Left lung (tissue), 10 donors: ENCODE results near the gene WHAMM. TPM values are rescaled to one million over a fixed set of nuclear protein-coding genes. Genes with fewer than 3 reads are reported as not detected.

Source experiments
- ATAC-seq: fragments of 200-7000 bp; cut with Tn5 transposase; one replicate; pipeline ENCODE4 v1.9.1; 2020; ENCODE audit warnings: moderate library complexity
- DNase-seq, 4 donors: peaks; one replicate each; pipeline ENCODE4 v3.0.0-alpha.2; 2013 to 2020
- H3K27ac ChIP-seq, 2 donors: fragments of 200-600 bp; sonication (generic) in 1 of 2; one replicate each; pipeline versions ENCODE4 v1.5.0 to v1.8.0; 2020 to 2021
- H3K27me3 ChIP-seq, 2 donors: fragments of 200-600 bp; sonication (generic) in 1 of 2; one replicate each; pipeline versions ENCODE4 v1.5.0 to v1.8.0; 2020 to 2021
- H3K36me3 ChIP-seq, 2 donors: fragments of 200-600 bp; sonication (generic) in 1 of 2; one replicate each; pipeline versions ENCODE4 v1.5.0 to v1.8.0; 2020 to 2021
- H3K4me1 ChIP-seq, 2 donors: fragments of 200-600 bp; one replicate each; pipeline ENCODE4 v1.8.0; 2021
- H3K4me3 ChIP-seq, 2 donors: fragments of 200-600 bp; sonication (generic) in 1 of 2; one replicate each; pipeline versions ENCODE4 v1.5.0 to v1.8.0; 2020 to 2021; ENCODE audit warnings: mild to moderate bottlenecking in 1 of 2
- H3K9me3 ChIP-seq, 2 donors: fragments of 200-600 bp; sonication (generic) in 1 of 2; one replicate each; pipeline versions ENCODE4 v1.5.0 to v1.8.0; 2020 to 2021
- intact Hi-C, 2 donors: fragments of 100-400 bp; cut with DNase I; formaldehyde crosslinking; loops; one replicate each; pipeline versions ENCODE4 v1.11.2 to v1.14.2; 2022
- polyA plus RNA-seq, 6 donors: library from polyadenylated mRNA; unstranded; fragments of 120-200 nt; gene quantifications; one replicate each; pipeline ENCODE4 v1.2.1, GENCODE V29; 2013; ENCODE audit not compliant: insufficient read length in 6 of 6
- total RNA-seq, 2 donors: library from RNA; stranded (reverse); fragmentation: NEBNext Ultra II Directional; extraction: Animal tissue kit (Norgen Biotek cat#: 25700); gene quantifications; one replicate each; pipeline ENCODE4 v1.2.1, GENCODE V29; 2021
- TF ChIP-seq, protein P1 (sequence below), 2 donors: fragments of 200-600 bp; sonication (generic) in 1 of 2; IDR thresholded peaks; one replicate each; pipeline versions ENCODE4 v1.5.0 to v1.8.0; 2021; ENCODE audit warnings: antibody characterized with exemption in 2 of 2
- donor health status: DM: no; HTN: yes; CAD: no.
- donor health status: DM: no; HTN: no; CAD: no.

Gene WHAMM
- total and polyA plus RNA-seq, 8 donors: 9.3 to 15.8 (median 13.4) TPM

DNA sequence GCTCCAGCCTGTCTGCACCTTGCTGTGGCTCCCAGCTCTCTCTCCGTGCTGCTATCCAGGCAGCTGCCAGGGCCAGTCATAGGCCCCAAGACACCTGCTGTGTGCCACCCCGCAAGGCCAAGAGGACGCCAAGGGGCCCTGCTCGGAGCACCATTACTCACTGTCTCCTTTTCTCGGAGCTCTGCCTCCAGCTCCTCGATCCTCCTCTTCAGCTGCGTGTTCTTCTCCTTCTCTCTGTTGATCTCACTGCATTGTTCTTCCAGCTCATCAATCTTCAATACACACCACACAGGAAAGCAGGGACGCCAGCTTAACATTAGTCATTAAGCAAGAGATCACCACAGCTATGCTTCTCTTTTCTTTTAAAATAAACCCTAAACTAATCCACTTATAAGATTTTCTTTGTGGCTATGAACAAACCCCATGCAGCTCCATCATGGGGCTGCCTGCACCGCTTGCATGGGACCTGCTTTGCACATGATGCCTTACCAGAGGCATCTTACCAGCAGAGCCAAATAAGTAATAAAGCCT lies 42.6 kb downstream of the WHAMM start:
- no peaks in the 10 kb centered on the region for H3K36me3 ChIP-seq
- ATAC-seq (no peak), DNase-seq (no peak)
- peaks cover 0 to 10% of the 10 kb centered on the region in 2 donors for H3K4me1 ChIP-seq
- no peaks in the 10 kb centered on the region for H3K9me3 ChIP-seq
- TF ChIP-seq, protein P1, sequence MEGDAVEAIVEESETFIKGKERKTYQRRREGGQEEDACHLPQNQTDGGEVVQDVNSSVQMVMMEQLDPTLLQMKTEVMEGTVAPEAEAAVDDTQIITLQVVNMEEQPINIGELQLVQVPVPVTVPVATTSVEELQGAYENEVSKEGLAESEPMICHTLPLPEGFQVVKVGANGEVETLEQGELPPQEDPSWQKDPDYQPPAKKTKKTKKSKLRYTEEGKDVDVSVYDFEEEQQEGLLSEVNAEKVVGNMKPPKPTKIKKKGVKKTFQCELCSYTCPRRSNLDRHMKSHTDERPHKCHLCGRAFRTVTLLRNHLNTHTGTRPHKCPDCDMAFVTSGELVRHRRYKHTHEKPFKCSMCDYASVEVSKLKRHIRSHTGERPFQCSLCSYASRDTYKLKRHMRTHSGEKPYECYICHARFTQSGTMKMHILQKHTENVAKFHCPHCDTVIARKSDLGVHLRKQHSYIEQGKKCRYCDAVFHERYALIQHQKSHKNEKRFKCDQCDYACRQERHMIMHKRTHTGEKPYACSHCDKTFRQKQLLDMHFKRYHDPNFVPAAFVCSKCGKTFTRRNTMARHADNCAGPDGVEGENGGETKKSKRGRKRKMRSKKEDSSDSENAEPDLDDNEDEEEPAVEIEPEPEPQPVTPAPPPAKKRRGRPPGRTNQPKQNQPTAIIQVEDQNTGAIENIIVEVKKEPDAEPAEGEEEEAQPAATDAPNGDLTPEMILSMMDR (IDR thresholded peaks at IDR 0.05): no peak
- intact Hi-C loops: no loop called here
- H3K27me3 ChIP-seq: no peaks in the 10 kb centered on the region
- H3K4me3 ChIP-seq: no peak overlapping the region
- no peak overlapping the region for H3K27ac ChIP-seq

DNA sequence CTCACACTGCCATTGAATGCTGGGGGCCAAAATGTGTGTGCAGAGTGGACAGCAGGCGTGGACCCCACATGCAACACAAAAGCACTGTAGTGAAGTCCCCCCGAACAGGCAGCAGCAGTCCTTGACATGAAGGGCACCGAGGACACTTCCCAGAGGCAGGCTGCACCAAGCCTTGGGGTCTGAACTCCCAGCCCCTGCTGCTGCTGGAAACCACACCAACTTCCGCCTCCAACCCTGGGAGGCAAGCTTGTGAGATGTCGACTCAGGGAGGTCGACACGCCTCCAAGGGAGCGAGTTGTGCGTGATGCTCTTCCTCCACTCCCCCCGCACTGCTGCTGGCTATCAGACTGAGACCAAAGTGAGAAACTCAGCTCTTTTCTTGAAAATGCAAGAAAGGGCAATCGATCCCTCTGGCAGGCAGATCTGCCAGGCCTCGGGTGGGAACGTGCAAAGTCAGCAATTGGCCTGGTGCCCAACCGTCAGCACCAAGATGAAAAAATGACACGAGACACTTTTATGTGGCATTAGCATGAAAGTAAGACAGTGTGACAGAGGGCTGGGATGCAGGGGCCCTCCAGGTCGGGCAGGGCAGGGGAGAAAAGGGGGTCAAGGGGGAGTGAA lies 43.6 kb downstream of the WHAMM start:
- H3K36me3 ChIP-seq: no peaks in the 10 kb centered on the region
- H3K4me1 ChIP-seq: peaks cover 0 to 10% of the 10 kb centered on the region in 2 donors
- no peak overlapping the region for H3K4me3 ChIP-seq
- TF ChIP-seq, protein P1 (IDR thresholded peaks at IDR 0.05): no peak
- ATAC-seq: no peak
- intact Hi-C loops: no loop called here
- H3K27ac ChIP-seq: no peak overlapping the region
- no peak for DNase-seq
- H3K9me3 ChIP-seq: no peaks in the 10 kb centered on the region
- H3K27me3 ChIP-seq: no peaks in the 10 kb centered on the region

DNA sequence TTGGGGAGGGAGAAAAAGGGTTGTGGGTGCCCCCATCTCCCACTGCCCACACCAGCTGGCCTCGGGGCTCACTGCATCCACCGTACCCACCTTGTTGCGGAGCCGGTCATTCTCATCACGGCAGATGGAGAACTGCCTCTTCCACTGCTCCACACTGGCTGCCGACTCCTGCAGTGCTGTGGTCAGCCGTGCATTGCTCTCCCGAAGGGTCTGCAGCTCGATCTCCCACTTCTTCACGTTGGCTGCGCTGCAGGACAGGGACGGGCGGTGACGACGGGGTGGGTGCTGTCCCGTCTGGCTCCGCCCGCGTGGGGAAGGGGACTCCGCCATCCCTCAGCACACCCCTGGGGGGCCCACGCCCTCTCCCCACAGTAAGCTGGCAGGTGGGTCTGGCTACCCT lies 45.1 kb downstream of the WHAMM start:
- no peaks in the 10 kb centered on the region for H3K9me3 ChIP-seq
- TF ChIP-seq, protein P1 (IDR thresholded peaks at IDR 0.05): no peak
- ATAC-seq (no peak), DNase-seq (no peak)
- H3K4me3 ChIP-seq: no peak overlapping the region
- no peaks in the 10 kb centered on the region for H3K36me3 ChIP-seq
- H3K27me3 ChIP-seq: no peaks in the 10 kb centered on the region
- H3K4me1 ChIP-seq: peaks cover 0 to 5% of the 10 kb centered on the region in 2 donors
- no peak overlapping the region for H3K27ac ChIP-seq
- intact Hi-C loops: no loop called here

DNA sequence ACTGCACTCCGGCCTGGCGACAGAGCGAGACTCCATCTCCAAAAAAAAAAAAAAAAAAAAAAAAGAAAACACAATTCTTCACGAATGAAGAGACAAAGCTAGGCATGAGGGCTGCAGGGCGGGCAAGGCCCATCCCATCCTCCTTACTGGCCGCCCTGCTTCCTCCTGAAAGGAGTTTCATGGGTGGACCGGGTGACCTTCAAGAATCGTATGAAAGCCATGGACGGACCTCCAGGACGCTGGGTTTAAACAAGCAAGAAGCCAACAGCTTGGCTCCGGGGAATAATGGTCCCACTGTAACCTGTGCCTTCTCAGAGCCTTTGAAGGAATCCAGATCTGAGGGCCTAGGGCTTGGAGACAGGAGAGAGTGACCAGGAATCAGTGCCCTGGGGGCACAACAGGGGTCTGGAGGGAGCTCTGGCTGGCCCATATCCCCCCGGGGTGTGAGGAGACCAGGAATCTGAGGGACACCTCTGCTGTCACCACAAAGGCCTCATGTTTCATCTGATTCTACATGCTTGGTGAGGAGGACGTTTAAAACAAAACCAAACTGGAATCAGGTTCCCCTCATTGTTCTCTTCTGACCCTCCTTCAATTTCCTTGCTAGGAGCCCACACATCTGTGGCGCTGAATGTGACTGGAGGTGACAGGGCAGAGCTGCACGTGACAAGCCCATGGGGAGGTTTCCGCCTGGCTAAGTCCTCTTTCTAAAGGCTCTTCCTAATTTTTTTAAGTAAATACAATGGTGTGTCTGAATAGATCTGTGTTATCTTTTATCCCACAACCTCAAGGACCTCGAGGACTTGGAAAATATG lies 46.1 kb downstream of the WHAMM start:
- H3K4me3 ChIP-seq: no peak overlapping the region
- intact Hi-C loops: no loop called here
- peak; percentile 33 for ATAC-seq
- no peak overlapping the region for H3K27ac ChIP-seq
- no peaks in the 10 kb centered on the region for H3K4me1 ChIP-seq
- TF ChIP-seq, protein P1 (IDR thresholded peaks at IDR 0.05): no peak
- H3K9me3 ChIP-seq: no peaks in the 10 kb centered on the region
- DNase-seq: no peak
- no peaks in the 10 kb centered on the region for H3K36me3 ChIP-seq
- H3K27me3 ChIP-seq: no peaks in the 10 kb centered on the region
